Kidney tubule cell (primary cell): Measurements from ENCODE around the gene SPATA45.

Experiments used
- DNase-seq: peaks from one replicate; pipeline ENCODE4 v3.0.0-alpha.2; 2018; ENCODE audit warnings: low spot score

The SPATA45 gene

GRCh38 chr1:212780759-212781158 is 66.7 kb downstream of the SPATA45 start:
- no peak for DNase-seq
